Stimulated activated naive CD8-positive, alpha-beta T cell treated with anti-CD3 and anti-CD28 coated beads, Interleukin-15, amount 100 ng/mL, for 72 hours (primary cell): Measurements from ENCODE around the gene SAMD14.

Experiments
- ATAC-seq: fragments of 150-1000 bp; cut with Tn5 transposase; 2 replicates; pipeline ENCODE4 v1.10.0; 2021; ENCODE audit warnings: mild to moderate bottlenecking, moderate library complexity
- DNase-seq, 2 donors: peaks; one replicate each; pipeline ENCODE4 v3.0.0; 2021 to 2022
- H3K27ac Mint-ChIP-seq, 2 donors: one replicate each; pipeline ENCODE4 v1.8.0; 2022; ENCODE audit warnings: mild to moderate bottlenecking in 2 of 2, mixed read lengths in 2 of 2, moderate library complexity in 2 of 2
- H3K27me3 Mint-ChIP-seq: one replicate; pipeline ENCODE4 v1.8.0; 2022; ENCODE audit warnings: mixed read lengths
- H3K4me1 Mint-ChIP-seq: one replicate; pipeline ENCODE4 v1.8.0; 2022; ENCODE audit warnings: mild to moderate bottlenecking, mixed read lengths
- H3K4me3 Mint-ChIP-seq, 2 donors: one replicate each; pipeline ENCODE4 v1.8.0; 2022; ENCODE audit warnings: mild to moderate bottlenecking in 2 of 2, mixed read lengths in 2 of 2, moderate library complexity in 1 of 2
- H3K9me3 Mint-ChIP-seq, 2 donors: one replicate each; pipeline ENCODE4 v1.8.0; 2022; ENCODE audit warnings: mixed read lengths in 2 of 2

Gene SAMD14

GRCh38 chr17:50093807-50094206, 36.2 kb downstream of the SAMD14 start:
- H3K27me3 Mint-ChIP-seq: no peaks in the 10 kb centered on the region
- peak overlapping the region in 1 of 2 donors; percentile 98 for H3K4me3 Mint-ChIP-seq
- DNase-seq: no peak
- no peak for ATAC-seq
- H3K4me1 Mint-ChIP-seq: peaks cover 27% of the 10 kb centered on the region
- H3K9me3 Mint-ChIP-seq: no peaks in the 10 kb centered on the region
- H3K27ac Mint-ChIP-seq: no peak overlapping the region

- Mint-ChIP-seq H3K4me1 (peaks cover 27% of the 10 kb centered on the region), H3K4me3 (no peak overlapping the region), H3K9me3 (no peaks in the 10 kb centered on the region), H3K27ac (no peak overlapping the region), H3K27me3 (no peaks in the 10 kb centered on the region)
- ATAC-seq (no peak), DNase-seq (no peak)
Observed at GRCh38 chr17:50093246-50093645, 36.7 kb downstream of the SAMD14 start.

GRCh38 chr17:50091918-50092285, 38.1 kb downstream of the SAMD14 start:
- Mint-ChIP-seq H3K4me3 (no peak overlapping the region), H3K27ac (peak overlapping the region in 1 of 2 donors; percentile 30), H3K27me3 (no peaks in the 10 kb centered on the region), H3K9me3 (no peaks in the 10 kb centered on the region), H3K4me1 (peaks cover 25% of the 10 kb centered on the region)
- no peak for ATAC-seq
- no peak for DNase-seq

- peaks cover 18% of the 10 kb centered on the region for H3K4me1 Mint-ChIP-seq
- peak overlapping the region in 1 of 2 donors; percentile 30 for H3K27ac Mint-ChIP-seq
- H3K27me3 Mint-ChIP-seq: no peaks in the 10 kb centered on the region
- no peaks in the 10 kb centered on the region for H3K9me3 Mint-ChIP-seq
- no peak overlapping the region for H3K4me3 Mint-ChIP-seq
- DNase-seq (no peak), ATAC-seq (no peak)
Observed at GRCh38 chr17:50090971-50091917, 38.7 kb downstream of the SAMD14 start.

- no peak overlapping the region for H3K27ac Mint-ChIP-seq
- DNase-seq (no peak), ATAC-seq (no peak)
- no peaks in the 10 kb centered on the region for H3K9me3 Mint-ChIP-seq
- peaks cover 6% of the 10 kb centered on the region for H3K4me1 Mint-ChIP-seq
- no peak overlapping the region for H3K4me3 Mint-ChIP-seq
- H3K27me3 Mint-ChIP-seq: no peaks in the 10 kb centered on the region
Observed at GRCh38 chr17:50090071-50090470, 39.9 kb downstream of the SAMD14 start.

GRCh38 chr17:50088952-50089825, 40.8 kb downstream of the SAMD14 start:
- DNase-seq (no peak), ATAC-seq (no peak)
- Mint-ChIP-seq H3K9me3 (no peaks in the 10 kb centered on the region), H3K27me3 (no peaks in the 10 kb centered on the region), H3K27ac (no peak overlapping the region), H3K4me3 (no peak overlapping the region), H3K4me1 (peaks cover 1% of the 10 kb centered on the region)

- H3K4me1 Mint-ChIP-seq: no peaks in the 10 kb centered on the region
- no peak for DNase-seq
Observed at GRCh38 chr17:50087912-50088405, 42.0 kb downstream of the SAMD14 start.

GRCh38 chr17:50087246-50087911, 42.6 kb downstream of the SAMD14 start:
- no peak overlapping the region for H3K27ac Mint-ChIP-seq
- H3K4me1 Mint-ChIP-seq: no peaks in the 10 kb centered on the region
- no peaks in the 10 kb centered on the region for H3K9me3 Mint-ChIP-seq
- H3K27me3 Mint-ChIP-seq: no peaks in the 10 kb centered on the region
- DNase-seq (peak; percentile 77 to 82), ATAC-seq (peak; percentile 87)
- no peak overlapping the region for H3K4me3 Mint-ChIP-seq

More at GRCh38 chr17:50087912-50088405, 42.0 kb downstream of the SAMD14 start:
- H3K4me3 Mint-ChIP-seq: no peak overlapping the region
- ATAC-seq: peak; percentile 16
- no peak overlapping the region for H3K27ac Mint-ChIP-seq
- no peaks in the 10 kb centered on the region for H3K27me3 Mint-ChIP-seq
- H3K9me3 Mint-ChIP-seq: no peaks in the 10 kb centered on the region

GRCh38 chr17:50081757-50082156, 48.2 kb downstream of the SAMD14 start:
- Mint-ChIP-seq H3K27me3 (no peaks in the 10 kb centered on the region), H3K9me3 (no peaks in the 10 kb centered on the region), H3K4me3 (no peak overlapping the region), H3K4me1 (no peaks in the 10 kb centered on the region), H3K27ac (no peak overlapping the region)
- ATAC-seq: no peak
- DNase-seq: no peak

GRCh38 chr17:50080827-50081226, 49.1 kb downstream of the SAMD14 start:
- DNase-seq (no peak), ATAC-seq (no peak)
- no peak overlapping the region for H3K27ac Mint-ChIP-seq
- no peak overlapping the region for H3K4me3 Mint-ChIP-seq
- H3K9me3 Mint-ChIP-seq: no peaks in the 10 kb centered on the region
- no peaks in the 10 kb centered on the region for H3K27me3 Mint-ChIP-seq
- H3K4me1 Mint-ChIP-seq: no peaks in the 10 kb centered on the region

GRCh38 chr17:50080096-50080480, 49.9 kb downstream of the SAMD14 start:
- Mint-ChIP-seq H3K27me3 (no peaks in the 10 kb centered on the region), H3K27ac (no peak overlapping the region), H3K4me3 (no peak overlapping the region), H3K9me3 (no peaks in the 10 kb centered on the region), H3K4me1 (no peaks in the 10 kb centered on the region)
- DNase-seq (no peak), ATAC-seq (no peak)

- ATAC-seq: no peak
- Mint-ChIP-seq H3K27me3 (no peaks in the 10 kb centered on the region), H3K4me1 (no peaks in the 10 kb centered on the region), H3K9me3 (no peaks in the 10 kb centered on the region), H3K4me3 (no peak overlapping the region), H3K27ac (no peak overlapping the region)
- no peak for DNase-seq
Observed at GRCh38 chr17:50079334-50080095, 50.4 kb downstream of the SAMD14 start.

- DNase-seq (no peak), ATAC-seq (no peak)
- Mint-ChIP-seq H3K27ac (no peak overlapping the region), H3K9me3 (no peaks in the 10 kb centered on the region), H3K27me3 (no peaks in the 10 kb centered on the region), H3K4me1 (no peaks in the 10 kb centered on the region), H3K4me3 (no peak overlapping the region)
Observed at GRCh38 chr17:50078430-50078829, 51.5 kb downstream of the SAMD14 start.

- ATAC-seq (no peak), DNase-seq (no peak)
- Mint-ChIP-seq H3K9me3 (peaks cover 3 to 4% of the 10 kb centered on the region in 2 donors), H3K4me1 (no peaks in the 10 kb centered on the region), H3K4me3 (no peak overlapping the region), H3K27ac (peak overlapping the region in 1 of 2 donors; percentile 71), H3K27me3 (no peaks in the 10 kb centered on the region)
Observed at GRCh38 chr17:50076591-50077235, 53.2 kb downstream of the SAMD14 start.
